ENCODE data around the gene PDP2.
A peak's percentile ranks its signal among the peaks of the same experiment; 100 is the strongest.

PDP2 gene

DNA sequence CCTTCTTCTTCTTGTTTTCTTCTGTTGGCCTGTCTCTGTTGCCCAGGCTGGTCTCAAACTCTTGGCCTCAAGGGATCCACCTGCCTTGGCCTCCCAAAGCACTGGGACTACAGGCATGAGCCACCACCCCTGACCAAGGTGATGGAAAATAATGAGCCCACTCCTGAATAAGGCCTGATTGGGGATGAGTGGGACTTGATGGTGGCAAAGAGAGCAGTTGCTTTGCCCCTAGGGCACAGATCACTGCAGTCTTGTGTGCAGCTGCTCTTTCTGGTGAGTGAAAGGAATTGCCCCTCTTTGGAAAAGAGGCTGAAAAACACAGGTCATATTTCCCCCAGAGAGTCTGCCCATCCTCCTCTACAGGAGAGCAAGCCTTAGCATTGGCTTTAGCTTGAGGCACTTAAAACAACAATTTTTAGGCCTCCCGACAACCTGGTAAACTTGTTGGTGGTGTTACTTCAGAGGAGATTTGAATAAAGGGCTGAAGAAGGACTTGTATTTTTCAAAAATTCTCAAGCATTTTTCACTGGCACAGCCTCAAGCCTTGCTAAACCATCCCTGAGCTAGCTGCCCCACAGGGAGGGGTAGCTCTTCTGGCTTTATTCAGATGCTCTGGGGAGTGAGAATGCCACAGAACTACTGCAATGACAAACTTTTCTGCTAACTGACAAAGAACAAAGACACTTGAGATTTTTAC is 6.1 kb upstream of the PDP2 start:
- TF ChIP-seq, protein P1, sequence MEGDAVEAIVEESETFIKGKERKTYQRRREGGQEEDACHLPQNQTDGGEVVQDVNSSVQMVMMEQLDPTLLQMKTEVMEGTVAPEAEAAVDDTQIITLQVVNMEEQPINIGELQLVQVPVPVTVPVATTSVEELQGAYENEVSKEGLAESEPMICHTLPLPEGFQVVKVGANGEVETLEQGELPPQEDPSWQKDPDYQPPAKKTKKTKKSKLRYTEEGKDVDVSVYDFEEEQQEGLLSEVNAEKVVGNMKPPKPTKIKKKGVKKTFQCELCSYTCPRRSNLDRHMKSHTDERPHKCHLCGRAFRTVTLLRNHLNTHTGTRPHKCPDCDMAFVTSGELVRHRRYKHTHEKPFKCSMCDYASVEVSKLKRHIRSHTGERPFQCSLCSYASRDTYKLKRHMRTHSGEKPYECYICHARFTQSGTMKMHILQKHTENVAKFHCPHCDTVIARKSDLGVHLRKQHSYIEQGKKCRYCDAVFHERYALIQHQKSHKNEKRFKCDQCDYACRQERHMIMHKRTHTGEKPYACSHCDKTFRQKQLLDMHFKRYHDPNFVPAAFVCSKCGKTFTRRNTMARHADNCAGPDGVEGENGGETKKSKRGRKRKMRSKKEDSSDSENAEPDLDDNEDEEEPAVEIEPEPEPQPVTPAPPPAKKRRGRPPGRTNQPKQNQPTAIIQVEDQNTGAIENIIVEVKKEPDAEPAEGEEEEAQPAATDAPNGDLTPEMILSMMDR (conservative IDR thresholded peaks at IDR 0.05; ENCODE audit: low read depth, low read length): no peak
- no peak overlapping the region for H3K4me2 ChIP-seq
- H3K79me2 ChIP-seq (ENCODE audit: insufficient read depth, low read depth): no peaks in the 10 kb centered on the region
- no peaks in the 10 kb centered on the region for H3K36me3 ChIP-seq (ENCODE audit: insufficient read depth)
- H3K4me1 ChIP-seq (ENCODE audit: low read depth, poor library complexity, severe bottlenecking): peaks cover 66% of the 10 kb centered on the region
- peak overlapping the region; percentile 65 for H3K27ac ChIP-seq
- H3K27me3 ChIP-seq (ENCODE audit: insufficient read depth, low read depth): no peaks in the 10 kb centered on the region
- H2AFZ ChIP-seq (ENCODE audit: low read depth): no peak overlapping the region
- no peak overlapping the region for H3K4me3 ChIP-seq (IDR thresholded peaks at IDR 0.05; ENCODE audit: insufficient read depth, low read depth, low read length)
- H3K9ac ChIP-seq: no peak overlapping the region
- H4K20me1 ChIP-seq (ENCODE audit: insufficient read depth): no peaks in the 10 kb centered on the region

DNA sequence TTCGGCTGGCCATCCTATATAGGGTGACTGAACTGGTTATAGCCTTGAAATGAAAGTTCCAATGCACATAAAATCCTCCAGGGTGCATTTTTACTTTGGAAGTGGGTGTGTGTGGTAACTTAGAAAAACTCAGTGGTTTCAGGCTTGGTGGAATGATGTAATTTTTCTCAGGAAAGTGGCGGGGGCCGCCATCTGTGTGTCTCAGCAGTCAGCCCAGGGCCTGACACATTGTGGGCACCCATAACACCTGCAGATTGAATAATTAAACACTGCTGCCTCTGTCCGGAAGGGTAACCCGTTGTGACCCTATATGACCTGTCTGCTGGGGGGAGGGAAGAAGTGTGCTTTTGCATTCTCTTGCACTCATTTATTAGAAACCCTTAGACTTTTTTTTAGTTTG is 2.2 kb upstream of the PDP2 start:
- peak overlapping the region; percentile 55 for H3K4me2 ChIP-seq
- no peak overlapping the region for H2AFZ ChIP-seq (ENCODE audit: low read depth)
- peaks cover 12% of the 10 kb centered on the region; the same call in 1 of the 2 replicates for H3K79me2 ChIP-seq (ENCODE audit: insufficient read depth, low read depth)
- H3K36me3 ChIP-seq (ENCODE audit: insufficient read depth): no peaks in the 10 kb centered on the region
- TF ChIP-seq, protein P1 (conservative IDR thresholded peaks at IDR 0.05; ENCODE audit: low read depth, low read length): no peak
- H3K4me1 ChIP-seq (ENCODE audit: low read depth, poor library complexity, severe bottlenecking): peaks cover 71% of the 10 kb centered on the region
- no peak overlapping the region for H3K4me3 ChIP-seq (IDR thresholded peaks at IDR 0.05; ENCODE audit: insufficient read depth, low read depth, low read length)
- H3K27ac ChIP-seq: peak overlapping the region; percentile 72
- no peaks in the 10 kb centered on the region for H4K20me1 ChIP-seq (ENCODE audit: insufficient read depth)
- peak overlapping the region; percentile 46; the same call in 1 of the 2 replicates for H3K9ac ChIP-seq
- no peaks in the 10 kb centered on the region for H3K27me3 ChIP-seq (ENCODE audit: insufficient read depth, low read depth)

DNA sequence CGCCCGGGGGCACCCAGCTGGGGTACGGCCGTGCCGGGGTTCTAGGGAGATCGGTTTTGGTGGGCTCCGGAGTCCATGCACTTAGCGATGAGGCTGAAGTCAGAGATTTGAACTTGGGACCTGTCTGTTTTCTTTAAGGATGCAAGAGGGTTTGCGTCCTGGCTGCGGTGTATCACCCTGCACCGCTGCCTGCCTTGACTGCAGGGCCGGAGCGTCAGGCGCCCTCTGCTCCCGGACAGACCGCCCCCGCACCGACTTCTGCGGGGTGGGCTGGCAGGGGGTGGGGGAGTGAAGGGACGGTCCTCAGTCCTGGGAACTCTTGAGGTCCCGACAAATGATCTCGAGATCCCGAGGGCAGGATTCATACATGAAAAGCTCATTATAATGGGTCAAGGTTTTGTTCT is 701 bp downstream of the PDP2 start:
- Histone ChIP-seq H3K4me2 (peak overlapping the region; percentile 94), H3K36me3 (ENCODE audit: insufficient read depth) (no peaks in the 10 kb centered on the region), H3K4me1 (ENCODE audit: low read depth, poor library complexity, severe bottlenecking) (peaks cover 50% of the 10 kb centered on the region), H2AFZ (ENCODE audit: low read depth) (peak overlapping the region; percentile 83), H4K20me1 (ENCODE audit: insufficient read depth) (no peaks in the 10 kb centered on the region), H3K4me3 (IDR thresholded peaks at IDR 0.05; ENCODE audit: insufficient read depth, low read depth, low read length) (no peak overlapping the region), H3K27me3 (ENCODE audit: insufficient read depth, low read depth) (no peaks in the 10 kb centered on the region), H3K27ac (no peak overlapping the region), H3K79me2 (ENCODE audit: insufficient read depth, low read depth) (peaks cover 18% of the 10 kb centered on the region; the same call in 1 of the 2 replicates), H3K9ac (peak overlapping the region; percentile 58; the same call in 1 of the 2 replicates)
- TF ChIP-seq, protein P1 (conservative IDR thresholded peaks at IDR 0.05; ENCODE audit: low read depth, low read length): no peak

DNA sequence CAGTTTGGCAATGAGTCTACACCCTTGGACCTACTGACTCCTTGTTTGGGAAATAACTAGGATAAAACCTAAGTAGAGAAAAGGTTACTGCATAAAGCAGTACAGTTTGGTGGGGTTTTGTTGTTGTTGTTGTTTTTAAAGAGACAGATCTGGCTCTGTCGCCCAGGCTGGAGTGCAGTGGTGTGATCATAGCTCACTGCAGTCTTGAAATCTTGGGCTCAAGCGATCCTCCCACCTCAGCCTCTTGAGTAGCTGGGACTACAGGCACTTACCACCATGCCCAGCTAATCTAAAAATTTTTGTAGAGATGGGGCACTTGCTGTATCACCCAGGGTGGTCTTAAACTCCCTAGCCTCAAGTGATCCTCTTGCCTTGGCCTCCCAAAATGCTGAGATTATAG is 1.2 kb downstream of the PDP2 start:
- H3K27ac ChIP-seq: no peak overlapping the region
- H3K79me2 ChIP-seq (ENCODE audit: insufficient read depth, low read depth): peaks cover 18% of the 10 kb centered on the region; the same call in 1 of the 2 replicates
- no peaks in the 10 kb centered on the region for H3K27me3 ChIP-seq (ENCODE audit: insufficient read depth, low read depth)
- no peak overlapping the region for H2AFZ ChIP-seq (ENCODE audit: low read depth)
- TF ChIP-seq, protein P1 (conservative IDR thresholded peaks at IDR 0.05; ENCODE audit: low read depth, low read length): no peak
- peak overlapping the region; percentile 94 for H3K4me2 ChIP-seq
- 0 out of 2 replicates have a peak, but pooled peaks cover 2% of the 10 kb centered on the region for H3K36me3 ChIP-seq (ENCODE audit: insufficient read depth)
- H3K4me1 ChIP-seq (ENCODE audit: low read depth, poor library complexity, severe bottlenecking): peaks cover 44% of the 10 kb centered on the region
- no peak overlapping the region for H3K4me3 ChIP-seq (IDR thresholded peaks at IDR 0.05; ENCODE audit: insufficient read depth, low read depth, low read length)
- no peaks in the 10 kb centered on the region for H4K20me1 ChIP-seq (ENCODE audit: insufficient read depth)
- no peak overlapping the region for H3K9ac ChIP-seq
